Lung (tissue), 12 donors: Measurements from ENCODE around the gene TCEA3. TPM values are rescaled to one million over a fixed set of nuclear protein-coding genes. Genes with fewer than 3 reads are reported as not detected.

Experiments used
- ATAC-seq: fragments of 200-7000 bp; cut with Tn5 transposase; one replicate; pipeline ENCODE4 v1.9.1; 2020; ENCODE audit warnings: moderate number of reproducible peaks; ENCODE audit not compliant: insufficient read depth, low FRiP score
- DNase-seq, 3 donors: peaks; one replicate each; pipeline ENCODE4 v3.0.0-alpha.2; 2013 to 2017
- H3K27ac ChIP-seq, 2 donors: one replicate each; pipeline ENCODE4 v1.5.1; 2013; ENCODE audit warnings: mild to moderate bottlenecking in 2 of 2, moderate library complexity in 2 of 2, control low read depth in 1 of 2, inconsistent platforms in 1 of 2, low read depth in 1 of 2, low read length in 1 of 2
- H3K27me3 ChIP-seq, 3 donors: one replicate each; pipeline ENCODE4 v1.5.1; 2013; ENCODE audit warnings: low read length in 2 of 3; ENCODE audit not compliant: control insufficient read depth in 3 of 3, insufficient read depth in 3 of 3
- H3K36me3 ChIP-seq, 4 donors: one replicate each; pipeline ENCODE4 v1.5.1; 2013; ENCODE audit warnings: low read length in 4 of 4, mild to moderate bottlenecking in 1 of 4, moderate library complexity in 1 of 4; ENCODE audit not compliant: control insufficient read depth in 4 of 4, insufficient read depth in 4 of 4
- H3K4me1 ChIP-seq, 5 donors: one replicate each; pipeline ENCODE4 v1.5.1; 2013; ENCODE audit warnings: low read length in 5 of 5, mild to moderate bottlenecking in 2 of 5, moderate library complexity in 1 of 5; ENCODE audit not compliant: control insufficient read depth in 5 of 5, insufficient read depth in 5 of 5
- H3K4me3 ChIP-seq: one replicate; pipeline ENCODE4 v1.5.1; 2013; ENCODE audit warnings: mild to moderate bottlenecking, control low read depth, moderate library complexity
- H3K9ac ChIP-seq, 2 donors: one replicate each; pipeline ENCODE4 v1.5.1; 2013; ENCODE audit warnings: low read length in 2 of 2, control low read depth in 1 of 2; ENCODE audit not compliant: insufficient read depth in 1 of 2
- H3K9me3 ChIP-seq, 4 donors: one replicate each; pipeline ENCODE4 v1.5.1; 2013; ENCODE audit warnings: low read length in 3 of 4, mild to moderate bottlenecking in 1 of 4, moderate library complexity in 1 of 4; ENCODE audit not compliant: control insufficient read depth in 4 of 4, insufficient read depth in 3 of 4
- CTCF ChIP-seq: IDR thresholded peaks from 2 replicates; pipeline ENCODE4 v1.5.1; 2012; ENCODE audit warnings: mild to moderate bottlenecking; ENCODE audit errors: control extremely low read depth, extremely low read depth
- WGBS, 2 donors: extraction: QIAGEN DNeasy Blood & Tissue Kit; methylation state at CpG; one replicate each; pipeline ENCODE4 v1.1.7; 2013; 5-methylcytosine and 5-hydroxymethylcytosine counted together
- polyA plus RNA-seq, 2 donors: library from polyadenylated mRNA; stranded (reverse); fragments of 200-250 nt; gene quantifications; one replicate each; pipeline ENCODE4 v1.2.1, GENCODE V29; 2013
- total RNA-seq, 2 donors: library from RNA; depleted of rRNA in 1 of 2; stranded (reverse); fragments of >200 nt in 1 of 2; gene quantifications; one replicate each; pipeline ENCODE4 v1.2.1, GENCODE V29; 2014 to 2021
- donor health status: control.
- donor health status: control.
- donor health status: Bipolar disorder and iron deficiency.
- donor health status: healthy.
- donor health status: DM: yes; HTN: yes; CAD: no.

The TCEA3 gene
- total and polyA plus RNA-seq, 4 donors, result 10.3 to 37.5 (median 29.9) TPM

GRCh38 chr1:23407016-23407630, 17.4 kb downstream of the TCEA3 start:
- DNase-seq (no peak), ATAC-seq (no peak)
- TF ChIP-seq CTCF, result no peak
- Histone ChIP-seq H3K27ac (peak overlapping the region; percentile 15 to 60), H3K4me3 (no peak overlapping the region), H3K4me1 (peaks cover 5 to 13% (median 10%) of the 10 kb centered on the region in 5 donors), H3K9ac (no peak overlapping the region), H3K9me3 (no peaks in the 10 kb centered on the region), H3K36me3 (peaks cover 0 to 6% (median 1%) of the 10 kb centered on the region in 4 donors), H3K27me3 (no peaks in the 10 kb centered on the region)
- 91 to 96% methylated on average over 8 of the region's 8 CpGs for WGBS, 2 donors

- 70 to 89% methylated on average over 3 of the region's 3 CpGs for WGBS, 2 donors
- Histone ChIP-seq H3K4me1 (peaks cover 5 to 18% (median 10%) of the 10 kb centered on the region in 5 donors), H3K9me3 (no peaks in the 10 kb centered on the region), H3K27me3 (no peaks in the 10 kb centered on the region), H3K36me3 (peaks cover 0 to 6% (median 1%) of the 10 kb centered on the region in 4 donors), H3K27ac (no peak overlapping the region), H3K9ac (no peak overlapping the region), H3K4me3 (no peak overlapping the region)
- no peak for ATAC-seq
- TF ChIP-seq CTCF, result no peak
- DNase-seq, result no peak
These were observed 18.6 kb downstream of the TCEA3 start for GRCh38 chr1:23405946-23406345.

- H3K27me3 ChIP-seq, result no peaks in the 10 kb centered on the region
- peak overlapping the region in 1 of 2 donors; percentile 75 for H3K9ac ChIP-seq
- H3K36me3 ChIP-seq, result peaks cover 0 to 6% (median 1%) of the 10 kb centered on the region in 4 donors
- WGBS, 2 donors, result 8 to 11% methylated on average over 19 of the region's 19 CpGs
- DNase-seq (peak; percentile 92 to 94 (median 93)), ATAC-seq (peak; percentile 88)
- peak overlapping the region; percentile 21 to 66 for H3K27ac ChIP-seq
- peak; percentile 93 for TF ChIP-seq CTCF
- no peak overlapping the region for H3K4me3 ChIP-seq
- H3K4me1 ChIP-seq, result peaks cover 5 to 22% (median 10%) of the 10 kb centered on the region in 5 donors
- H3K9me3 ChIP-seq, result no peaks in the 10 kb centered on the region
These were observed 20.6 kb downstream of the TCEA3 start for GRCh38 chr1:23403735-23404486.
